Smooth muscle cell of the brain vasculature (primary cell): ENCODE data around the gene APBB2.
"Not testable (repeated sequence)": the region's sequence is repeated elsewhere in the genome, so short reads cannot be mapped to it uniquely, and the experiment has no call there.

Experiments
- DNase-seq: peaks from one replicate; pipeline ENCODE4 v3.0.0-alpha.2; 2012; ENCODE audit warnings: low read depth, low spot score

The APBB2 gene

DNA sequence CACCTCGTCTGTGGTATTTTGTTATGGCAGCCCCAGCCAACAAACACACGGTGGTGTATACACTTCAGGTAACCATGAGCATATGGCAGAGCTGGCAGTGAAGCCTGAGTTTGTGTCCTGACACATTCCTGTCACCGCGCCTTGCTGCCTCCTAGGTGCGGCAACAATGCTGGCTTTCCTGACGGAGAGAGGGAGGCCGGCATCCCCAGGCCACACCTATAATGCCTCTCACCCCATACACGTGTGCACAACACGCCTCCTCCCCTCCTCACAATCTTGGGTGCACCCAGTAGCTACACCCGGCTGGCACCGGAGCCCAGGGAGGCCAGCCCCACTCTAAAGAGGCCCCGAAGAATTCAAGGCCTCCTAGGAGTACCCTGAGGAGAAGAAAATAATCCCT lies 306.0 kb downstream of the APBB2 start:
- no peak for DNase-seq

DNA sequence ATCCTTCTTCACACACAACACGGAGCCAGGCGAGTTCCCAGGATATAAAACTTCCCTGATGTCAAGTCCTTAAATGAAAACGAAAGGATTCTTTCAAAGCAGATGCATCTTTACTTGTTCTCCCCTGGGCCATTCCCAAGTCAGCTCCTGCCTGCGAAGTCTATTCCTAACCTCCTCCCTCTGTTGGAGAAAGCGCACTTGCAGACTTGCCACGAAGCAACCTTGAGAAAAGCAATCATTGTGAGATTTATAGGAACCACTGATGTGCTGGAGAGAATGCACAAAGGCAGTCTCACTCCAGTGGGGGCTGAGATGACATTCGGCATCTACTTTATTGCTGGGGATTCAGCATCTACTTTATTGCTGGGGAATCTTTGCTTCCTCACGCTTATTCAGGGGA lies 308.9 kb downstream of the APBB2 start:
- DNase-seq, result no peak

DNA sequence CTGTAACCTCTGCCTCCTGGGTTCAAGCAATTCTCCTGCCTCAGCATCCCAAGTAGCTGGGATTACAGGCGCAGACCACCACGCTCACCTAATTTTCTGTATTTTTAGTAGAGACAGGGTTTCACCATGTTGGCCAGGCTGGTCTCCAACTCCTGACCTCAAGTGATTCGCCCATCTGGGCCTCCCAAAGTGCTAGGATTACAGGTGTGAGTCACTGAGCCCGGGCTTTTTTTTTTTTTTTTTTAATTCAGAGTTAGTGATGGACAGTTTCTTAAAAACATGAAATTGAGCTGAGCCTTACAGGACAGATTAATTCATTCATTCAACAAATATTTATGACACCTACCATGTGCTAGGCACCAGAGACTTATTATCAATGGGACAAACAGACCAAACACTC lies 313.8 kb downstream of the APBB2 start:
- not testable (repeated sequence) for DNase-seq

DNA sequence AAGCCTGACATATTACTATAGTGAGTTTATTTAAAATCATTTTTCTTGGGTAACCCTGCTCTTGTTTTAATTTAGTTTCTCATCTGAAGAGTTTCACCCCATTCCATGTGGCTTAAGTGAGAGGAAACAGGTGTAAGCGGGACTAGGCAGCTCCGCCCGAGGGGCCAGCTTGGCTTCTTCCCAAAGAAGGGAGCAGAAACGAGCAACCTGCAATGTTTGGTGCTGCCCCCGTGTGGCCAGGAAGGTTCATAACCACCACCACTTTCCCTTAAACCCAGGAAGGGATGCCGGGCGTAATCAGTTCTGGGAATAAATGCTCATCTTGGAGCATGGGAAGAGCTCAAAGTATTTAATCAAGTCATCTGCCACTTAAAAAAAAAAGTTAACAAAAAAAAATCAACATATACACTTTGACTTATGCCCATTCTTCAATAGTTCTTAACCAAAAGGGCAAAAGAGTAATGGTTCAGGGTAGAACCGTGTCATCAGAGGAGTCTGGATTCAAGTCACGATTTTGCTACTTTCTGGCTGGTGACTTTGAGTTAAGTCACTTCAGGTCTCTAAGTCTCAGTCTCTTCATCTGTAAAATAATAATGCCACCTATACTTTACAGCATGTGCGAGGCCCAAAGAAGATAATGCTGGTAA lies 316.7 kb downstream of the APBB2 start:
- peak; percentile 56 for DNase-seq

DNA sequence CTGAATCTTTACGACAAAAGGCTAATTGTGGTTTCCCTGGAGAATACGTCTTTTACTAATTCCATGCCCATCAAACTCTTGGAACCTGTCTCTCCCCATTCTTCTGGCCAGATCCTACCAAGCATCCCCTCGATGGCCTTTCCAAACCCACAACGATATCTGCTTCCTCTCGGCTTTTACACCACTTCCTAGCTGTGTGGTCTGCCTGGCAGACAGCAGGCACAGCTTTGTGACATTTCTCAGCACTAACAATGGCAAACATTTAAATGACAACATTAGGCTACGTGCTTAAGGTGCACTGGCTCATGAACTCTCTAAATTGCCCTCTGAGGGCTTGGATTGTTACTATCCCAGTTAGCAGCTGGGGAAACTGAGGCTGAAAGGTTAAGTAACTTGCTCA lies 323.6 kb downstream of the APBB2 start:
- no peak for DNase-seq

DNA sequence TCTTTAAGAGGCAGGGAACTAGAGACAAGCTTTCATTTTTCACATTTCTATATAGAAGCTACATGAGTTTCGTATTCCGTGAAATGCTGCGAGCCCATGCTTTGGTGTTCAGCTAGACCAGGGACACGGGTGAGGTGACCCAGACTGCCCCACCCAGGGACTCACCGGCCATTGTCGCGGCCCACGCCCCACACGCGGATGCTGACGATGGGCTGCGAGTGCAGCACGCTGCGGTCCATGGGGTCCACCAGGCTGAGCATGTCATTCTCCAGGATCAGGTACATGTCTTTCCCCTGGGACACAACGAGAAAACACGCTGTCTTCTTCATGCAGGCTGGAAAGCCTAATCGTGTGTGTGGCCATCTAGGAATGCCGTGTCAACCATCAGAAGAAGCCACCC lies 324.1 kb downstream of the APBB2 start:
- no peak for DNase-seq

DNA sequence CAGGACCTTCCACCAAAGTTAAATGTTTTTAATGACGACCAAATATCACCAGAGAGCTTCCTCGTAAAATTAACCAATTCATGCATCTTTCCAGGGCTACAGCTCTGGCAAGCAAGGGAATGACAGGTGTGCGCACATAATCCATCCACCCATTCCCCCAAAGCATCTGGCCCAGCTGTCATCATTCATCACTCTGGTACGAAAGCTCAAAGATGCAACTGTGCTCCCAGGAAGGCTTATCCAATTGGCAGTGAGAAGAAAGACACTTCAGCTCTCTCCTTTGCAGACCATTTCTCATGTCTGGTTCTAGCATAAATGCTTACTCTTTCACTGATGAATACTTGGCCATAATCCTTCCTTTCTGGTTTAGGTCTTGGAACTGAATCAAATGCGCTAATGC lies 325.4 kb downstream of the APBB2 start:
- DNase-seq, result no peak

DNA sequence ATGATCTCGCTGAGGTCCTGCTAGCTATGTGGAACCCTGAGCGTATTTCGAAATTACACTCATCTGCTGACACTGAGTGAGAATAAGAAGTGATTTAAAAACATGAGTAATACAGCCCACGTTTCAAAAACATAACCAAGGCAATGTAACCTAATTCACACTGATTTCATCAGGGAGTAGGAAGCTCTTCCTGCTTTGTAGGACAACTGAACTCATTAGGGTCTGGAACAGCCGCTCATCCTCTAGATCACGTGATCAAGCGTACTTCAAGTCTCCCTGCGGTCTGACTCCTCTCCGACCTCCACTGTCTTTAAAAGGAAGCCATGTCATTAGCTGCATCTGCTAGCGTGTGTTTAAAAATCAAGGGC lies 326.6 kb downstream of the APBB2 start:
- no peak for DNase-seq

DNA sequence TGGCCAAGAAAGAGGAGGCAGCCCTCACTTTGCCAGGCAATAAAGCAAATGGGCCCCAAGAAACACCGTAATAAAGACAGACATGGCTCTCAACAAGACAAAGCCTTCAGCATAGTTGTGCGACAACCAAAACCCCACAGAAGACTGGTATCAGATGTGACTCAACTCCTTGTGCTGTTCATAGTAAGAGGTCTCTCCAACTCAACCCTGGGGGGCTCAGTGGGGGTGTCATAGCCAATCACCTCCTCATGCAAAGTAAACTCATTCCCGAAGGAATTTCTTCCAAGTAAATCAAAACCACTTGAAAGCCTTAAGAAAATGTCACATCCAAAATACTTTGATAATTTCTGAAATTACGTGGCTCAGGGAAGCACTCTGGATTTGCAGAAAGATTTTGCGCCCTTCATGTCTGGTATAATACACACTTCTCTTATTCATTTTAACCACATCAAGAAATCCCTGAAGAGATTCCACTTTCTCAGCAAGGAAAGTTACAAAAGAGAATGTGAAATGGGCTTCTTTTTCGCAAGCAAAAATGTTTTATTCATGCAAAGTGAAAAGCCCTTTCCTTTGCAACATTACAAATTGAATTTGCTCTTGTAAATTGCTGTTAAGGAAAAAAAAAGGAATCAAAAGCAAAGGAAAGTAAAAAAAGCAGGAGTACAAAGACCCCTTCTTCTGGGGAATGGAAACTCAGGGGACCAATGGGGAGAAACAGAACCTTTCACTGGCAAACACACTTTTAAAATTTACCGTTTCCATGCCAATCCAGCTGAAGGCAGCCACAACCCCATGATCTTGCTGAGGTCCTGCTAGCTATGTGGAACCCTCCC lies 327.2 kb downstream of the APBB2 start:
- no peak for DNase-seq

DNA sequence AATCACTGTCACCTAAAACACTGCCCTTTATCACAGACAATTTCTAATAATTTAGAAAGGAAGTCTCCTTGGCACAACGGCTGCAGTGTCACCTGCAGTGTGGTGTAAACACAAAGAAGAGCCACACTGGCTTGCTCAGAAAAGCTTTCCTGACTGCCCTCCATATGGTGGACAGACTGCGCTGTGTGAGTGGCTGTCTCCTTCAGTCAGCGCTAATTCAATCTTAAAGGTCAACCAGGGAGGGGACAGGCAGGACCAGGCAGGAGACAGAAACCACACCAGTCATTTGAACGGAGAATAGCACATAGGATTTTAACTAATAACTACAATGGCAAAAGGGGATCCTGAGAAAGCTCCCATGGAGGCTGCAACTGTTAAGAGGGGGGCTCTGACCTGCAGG lies 332.5 kb downstream of the APBB2 start:
- no peak for DNase-seq

DNA sequence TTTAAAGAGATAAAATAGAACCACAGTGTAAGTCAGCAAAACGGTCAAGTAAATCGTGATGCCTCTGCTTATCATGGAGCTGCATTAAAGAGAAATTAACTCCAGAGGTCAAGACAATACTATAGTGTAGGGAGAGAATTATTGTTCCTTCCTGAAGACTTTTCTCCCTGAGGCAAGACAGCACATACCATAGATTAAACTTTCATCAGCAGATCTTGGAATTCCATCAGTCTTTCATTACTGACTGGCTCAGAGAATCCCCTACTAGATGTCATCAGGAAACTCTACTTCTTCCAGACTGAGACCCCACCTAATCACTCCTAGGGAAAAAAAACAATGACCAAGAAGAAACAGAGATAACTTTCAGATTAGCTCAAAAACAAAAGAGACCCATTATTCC lies 333.2 kb downstream of the APBB2 start:
- no peak for DNase-seq

DNA sequence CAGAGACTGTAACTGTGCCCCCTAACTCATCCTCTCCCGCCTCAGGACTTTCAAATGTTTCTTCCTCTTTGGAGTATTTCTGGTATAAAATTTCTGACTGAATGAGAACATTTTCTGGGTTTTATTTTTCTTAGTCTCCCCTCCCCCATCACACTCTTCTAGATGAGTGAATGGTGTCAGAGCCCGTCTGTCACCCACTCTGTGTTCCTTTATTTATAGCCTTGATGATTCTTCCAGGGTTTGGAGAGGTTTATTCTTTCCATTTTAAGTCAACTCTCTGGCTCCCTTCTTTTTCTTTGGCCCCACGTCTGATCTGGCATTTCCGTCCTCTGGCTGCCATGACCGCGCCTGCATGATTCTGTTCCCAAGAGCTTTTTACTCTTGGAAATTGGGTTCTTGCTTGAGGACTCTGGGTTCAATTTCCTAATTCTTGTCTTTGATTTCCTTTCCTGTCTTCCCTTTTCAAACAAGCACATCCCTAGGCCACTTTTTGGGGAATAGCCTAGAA lies 335.7 kb downstream of the APBB2 start:
- DNase-seq, result no peak

DNA sequence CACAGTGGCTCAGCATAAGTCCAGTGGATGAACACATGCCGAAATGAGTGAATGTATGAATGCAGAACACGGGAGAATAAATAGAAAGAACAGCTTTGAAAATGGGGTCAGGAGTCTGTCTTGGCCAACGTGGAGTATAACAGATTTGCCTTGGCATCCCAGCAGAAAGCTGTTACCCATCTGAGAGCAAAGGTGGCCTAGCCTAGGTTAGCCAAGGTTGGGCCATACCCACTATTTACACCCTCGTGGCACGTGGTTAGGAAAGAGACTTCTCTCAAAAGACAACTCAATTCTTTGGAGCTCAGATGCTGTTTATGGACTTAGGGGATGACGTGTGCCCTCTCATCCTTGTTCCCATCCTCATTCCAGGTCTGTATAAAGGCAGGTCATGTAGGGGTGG lies 337.3 kb downstream of the APBB2 start:
- no peak for DNase-seq

DNA sequence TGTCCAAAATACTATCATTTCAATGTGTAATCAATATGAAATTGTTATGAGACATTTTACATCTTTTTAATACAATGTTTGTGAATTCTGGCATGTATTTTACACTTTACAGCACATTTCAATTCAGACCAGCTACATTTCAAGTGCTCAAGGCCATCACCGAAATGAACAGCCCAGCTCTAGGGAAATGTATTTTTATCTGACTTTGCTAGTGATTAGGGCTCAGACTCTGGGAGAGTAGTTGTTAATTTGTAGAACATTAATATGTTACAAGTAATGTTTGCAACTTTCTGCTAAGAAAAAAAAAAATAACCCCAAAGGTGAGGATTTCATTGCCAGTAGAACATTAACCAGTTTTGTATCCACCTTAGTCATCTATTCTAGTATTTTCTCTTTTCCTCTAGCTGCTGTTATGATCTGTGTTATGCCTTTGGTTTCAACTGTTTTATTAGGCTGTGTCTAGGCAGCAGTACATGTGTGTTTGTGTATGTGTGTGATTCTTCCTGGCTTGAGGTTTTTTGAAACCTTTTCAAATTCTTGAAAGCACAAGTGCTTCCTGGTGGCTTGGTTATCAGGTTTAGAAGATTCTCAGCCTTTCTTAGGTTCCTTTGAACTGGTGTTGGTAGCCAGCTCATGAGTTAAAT lies 338.7 kb downstream of the APBB2 start:
- DNase-seq, result no peak

DNA sequence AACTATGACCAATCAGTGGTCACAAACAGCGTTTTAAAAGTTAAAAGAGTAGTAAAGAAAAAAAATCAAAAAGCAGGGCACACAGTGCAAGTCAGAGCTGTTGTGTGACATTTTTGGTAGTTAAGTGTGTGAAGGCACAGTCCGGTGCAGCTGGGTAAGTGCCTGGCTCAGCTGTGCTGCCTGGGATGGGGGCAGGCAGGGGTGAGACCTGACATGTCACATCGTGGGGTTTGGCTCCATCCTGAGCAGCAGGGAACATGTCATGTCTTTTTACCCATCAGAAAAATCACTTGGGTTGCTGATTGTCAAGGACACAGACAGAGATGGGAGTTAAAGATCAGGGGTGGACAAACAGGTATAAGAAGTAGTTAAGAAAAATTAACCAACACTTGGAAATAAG lies 339.4 kb downstream of the APBB2 start:
- DNase-seq, result no peak

DNA sequence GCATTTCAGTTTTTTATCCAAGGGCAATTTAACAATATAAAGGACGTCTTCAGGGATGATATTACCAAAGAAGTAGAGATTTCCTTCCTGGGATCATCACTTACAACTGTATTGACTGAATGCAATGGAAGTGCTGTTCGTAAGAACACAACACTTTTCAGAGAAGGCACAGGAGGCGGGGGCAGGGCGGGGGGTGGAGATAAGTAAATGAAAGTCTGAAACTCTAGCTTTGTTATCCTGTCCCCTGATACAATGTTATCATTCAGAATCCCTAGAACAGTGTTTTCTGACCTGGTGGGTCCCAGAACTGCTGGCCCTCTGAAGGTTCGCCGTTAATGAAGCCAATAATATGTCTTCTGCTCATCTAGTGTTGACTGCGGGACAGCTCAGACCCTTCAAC lies 340.0 kb downstream of the APBB2 start:
- DNase-seq, result no peak

DNA sequence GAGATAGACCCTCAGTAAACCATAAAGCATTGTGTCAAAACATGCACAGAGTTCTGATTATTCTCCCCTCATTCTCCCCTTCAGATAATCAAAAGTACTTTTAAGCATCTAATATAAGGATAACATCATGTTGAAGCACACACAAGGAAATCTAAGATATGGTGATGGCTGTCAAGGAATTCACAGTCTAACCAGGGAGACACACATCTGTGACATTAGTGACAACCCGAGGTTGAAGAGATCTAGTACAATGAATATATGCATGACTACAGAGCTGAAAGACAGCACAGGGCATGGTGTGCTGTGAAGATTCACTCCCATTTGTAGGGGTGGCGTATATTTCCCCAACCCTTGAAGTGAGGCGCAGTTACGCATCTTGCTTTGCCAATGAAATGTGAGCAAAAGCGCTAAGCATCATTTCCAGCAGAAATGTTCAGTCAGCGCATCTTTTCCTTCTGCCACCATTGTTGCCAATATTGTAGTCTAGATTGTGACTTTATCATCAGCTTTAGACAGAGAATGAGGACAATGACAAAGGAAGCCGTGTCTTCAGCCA lies 342.6 kb downstream of the APBB2 start:
- no peak for DNase-seq

DNA sequence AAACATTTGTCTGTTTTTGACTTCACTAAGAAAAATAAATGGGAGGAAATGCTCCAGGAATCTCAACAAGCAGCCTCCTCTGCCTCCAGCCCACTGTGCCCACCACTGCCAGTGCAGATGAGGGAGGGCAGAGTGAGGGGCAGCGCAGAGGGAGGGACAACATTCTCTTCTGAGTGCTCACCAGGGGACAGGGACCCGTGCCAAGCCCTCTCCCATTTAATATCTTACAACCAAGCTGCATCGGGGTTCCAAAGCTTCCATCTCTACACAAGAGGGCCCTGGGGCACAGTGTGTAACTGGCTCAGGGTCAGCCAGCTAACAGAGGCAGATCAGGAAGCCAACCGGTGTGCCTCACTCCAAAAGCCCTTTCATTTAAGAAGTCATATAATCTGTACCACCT lies 344.2 kb downstream of the APBB2 start:
- no peak for DNase-seq

DNA sequence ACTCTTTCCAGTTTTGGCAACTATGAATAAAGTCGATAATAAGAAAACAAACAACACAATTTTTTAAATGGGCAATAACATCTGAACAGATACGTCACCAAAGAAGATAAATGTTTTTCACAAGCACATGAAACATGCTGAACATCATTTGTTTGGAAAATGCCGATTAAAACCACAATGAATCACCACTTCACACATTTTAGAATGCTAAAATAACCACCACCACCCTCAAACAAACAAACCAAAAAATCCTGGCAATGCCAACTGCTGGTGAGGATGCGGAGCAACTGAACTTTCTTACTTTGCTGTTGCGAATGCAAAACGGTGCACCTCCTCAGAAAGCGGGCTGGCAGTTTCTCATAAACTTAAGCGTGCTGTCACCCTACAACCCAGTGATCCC lies 348.6 kb downstream of the APBB2 start:
- DNase-seq, result no peak

DNA sequence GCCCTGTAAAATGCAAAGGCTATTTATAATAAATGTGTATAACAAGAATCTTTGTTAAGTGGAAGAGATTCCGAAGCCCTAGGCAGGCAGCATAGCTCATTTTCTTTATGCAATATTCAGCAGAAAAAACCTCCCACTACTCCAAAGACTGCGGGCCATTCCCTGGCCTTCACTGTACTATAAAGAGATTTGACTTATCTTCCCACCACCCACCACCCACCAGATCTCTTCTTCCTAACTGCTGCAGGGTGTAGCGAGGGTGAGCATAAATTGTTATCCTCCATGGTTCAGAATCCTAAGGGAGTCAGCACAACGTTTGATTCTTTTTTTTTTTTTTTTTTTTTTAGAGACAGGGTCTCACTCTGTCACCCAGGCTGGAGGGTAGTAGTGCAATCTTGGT lies 349.8 kb downstream of the APBB2 start:
- no peak for DNase-seq

DNA sequence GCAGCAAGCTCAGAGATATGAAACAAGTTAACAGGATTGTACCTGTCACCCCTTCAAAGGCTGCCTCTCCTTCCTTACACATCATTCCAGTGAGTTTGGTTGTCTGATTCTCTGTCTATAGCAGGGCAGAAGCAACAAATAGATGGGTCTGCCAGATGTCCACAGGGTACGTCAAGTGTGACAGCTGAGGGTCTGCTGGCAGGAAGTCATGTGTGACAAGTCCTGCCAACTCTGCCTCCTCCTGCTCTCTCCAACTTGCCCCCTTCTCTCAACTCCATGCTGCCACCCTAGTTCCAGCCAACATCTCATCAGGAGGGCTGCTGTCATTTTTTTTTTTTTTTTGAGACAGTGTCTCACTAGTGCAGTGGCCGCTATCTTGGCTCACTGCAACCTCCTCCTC lies 355.4 kb downstream of the APBB2 start:
- DNase-seq, result no peak

DNA sequence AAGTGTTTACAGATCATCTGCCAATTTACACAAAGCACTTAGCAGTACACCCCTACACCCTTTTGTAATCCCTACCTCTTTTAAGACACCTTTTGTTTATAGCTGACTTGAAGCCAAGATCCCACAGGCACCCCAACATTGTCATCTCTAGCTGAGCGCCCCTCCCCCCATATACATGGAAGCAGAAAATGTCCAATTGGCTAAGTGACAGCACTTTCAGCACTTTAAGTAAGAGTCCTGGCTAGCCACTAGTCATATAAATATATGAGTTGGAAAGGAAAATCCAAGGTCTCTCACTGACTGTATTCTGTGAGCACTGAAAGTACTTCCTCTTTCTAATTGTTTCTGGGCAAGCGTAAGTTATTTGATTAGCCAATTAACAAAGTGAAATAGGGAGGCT lies 356.4 kb downstream of the APBB2 start:
- DNase-seq, result no peak
